SK-N-SH treated with all-trans-retinoic acid at 6 μM for 48 hours (cell line): ENCODE measurements around the gene SCAMP5.

Experiments used
- ATAC-seq: fragments of 200-7000 bp; cut with Tn5 transposase; 3 replicates; pipeline ENCODE4 v1.9.1; 2020; ENCODE audit warnings: mild to moderate bottlenecking, moderate library complexity
- ARNTL ChIP-seq: fragments of 450-650 bp; formaldehyde crosslinking; IDR thresholded peaks from 2 replicates; pipeline ENCODE4 v1.5.0; 2020; ENCODE audit warnings: low read depth, mild to moderate bottlenecking, moderate library complexity, borderline replicate concordance
- BACH2 ChIP-seq: fragments of 250-450 bp; sonication (Bioruptor Pico); IDR thresholded peaks from 2 replicates; pipeline ENCODE4 v1.9.0; 2021; ENCODE audit warnings: mild to moderate bottlenecking, borderline replicate concordance
- ESRRG ChIP-seq: fragments of 250-450 bp; sonication (Bioruptor Pico); IDR thresholded peaks from 2 replicates; pipeline ENCODE4 v1.6.1; 2021; ENCODE audit warnings: mild to moderate bottlenecking
- GLIS3 ChIP-seq: fragments of 250-450 bp; sonication (Bioruptor Pico); IDR thresholded peaks from 2 replicates; pipeline ENCODE4 v1.5.0; 2020; ENCODE audit warnings: mild to moderate bottlenecking, moderate library complexity
- ISL1 ChIP-seq: fragments of 250-450 bp; sonication (Bioruptor Pico); IDR thresholded peaks from 2 replicates; pipeline ENCODE4 v2.1.2; 2022; ENCODE audit warnings: mild to moderate bottlenecking, moderate library complexity
- OSR1 ChIP-seq: fragments of 250-450 bp; sonication (Bioruptor Pico); IDR thresholded peaks from 2 replicates; pipeline ENCODE4 v1.8.0; 2022; ENCODE audit warnings: moderate library complexity, mild to moderate bottlenecking, inconsistent platforms
- PPARA ChIP-seq: fragments of 250-450 bp; sonication (Bioruptor Pico); IDR thresholded peaks from 2 replicates; pipeline ENCODE4 v1.5.0; 2020; ENCODE audit warnings: mild to moderate bottlenecking, borderline replicate concordance
- RARB ChIP-seq: fragments of 250-450 bp; sonication (Bioruptor Pico); IDR thresholded peaks from 2 replicates; pipeline ENCODE4 v1.8.0; 2021; ENCODE audit warnings: mild to moderate bottlenecking, moderate library complexity
- SNAI2 ChIP-seq: fragments of 250-450 bp; sonication (Bioruptor Pico); IDR thresholded peaks from 2 replicates; pipeline ENCODE4 v1.5.0; 2020; ENCODE audit warnings: mild to moderate bottlenecking, moderate library complexity
- TCF4 ChIP-seq: fragments of 250-450 bp; sonication (Bioruptor Pico); IDR thresholded peaks from 2 replicates; pipeline ENCODE4 v1.8.0; 2021; ENCODE audit warnings: mild to moderate bottlenecking, moderate library complexity, borderline replicate concordance
- TOX ChIP-seq: fragments of 250-450 bp; sonication (Bioruptor Pico); IDR thresholded peaks from 2 replicates; pipeline ENCODE4 v1.8.0; 2021; ENCODE audit warnings: mild to moderate bottlenecking, moderate library complexity, borderline replicate concordance
- ZC3H10 ChIP-seq: fragments of 250-450 bp; sonication (Bioruptor Pico); IDR thresholded peaks from 2 replicates; pipeline ENCODE4 v1.5.1; 2021; ENCODE audit warnings: mild to moderate bottlenecking, moderate library complexity
- ZFP3 ChIP-seq: fragments of 250-450 bp; sonication (Bioruptor Pico); IDR thresholded peaks from 2 replicates; pipeline ENCODE4 v1.5.0; 2020; ENCODE audit warnings: mild to moderate bottlenecking, moderate library complexity
- ZFP30 ChIP-seq: fragments of 450-650 bp; formaldehyde crosslinking; IDR thresholded peaks from 2 replicates; pipeline ENCODE4 v1.5.0; 2022; ENCODE audit warnings: mild to moderate bottlenecking, moderate library complexity
- ZNF565 ChIP-seq: fragments of 450-650 bp; formaldehyde crosslinking; conservative IDR thresholded peaks from 2 replicates; pipeline ENCODE4 v1.5.0; 2020; ENCODE audit warnings: low read depth, mild to moderate bottlenecking, moderate library complexity
- ZNF70 ChIP-seq: fragments of 450-650 bp; formaldehyde crosslinking; IDR thresholded peaks from 2 replicates; pipeline ENCODE4 v1.5.0; 2020; ENCODE audit warnings: mild to moderate bottlenecking, moderate library complexity
- ZNF8 ChIP-seq: fragments of 450-650 bp; formaldehyde crosslinking; IDR thresholded peaks from 2 replicates; pipeline ENCODE4 v1.5.0; 2020; ENCODE audit warnings: mild to moderate bottlenecking, moderate library complexity
- TF ChIP-seq, protein P1 (sequence below): fragments of 250-450 bp; sonication (Bioruptor Pico); IDR thresholded peaks from 2 replicates; pipeline ENCODE4 v1.5.1; 2020; ENCODE audit warnings: low read depth, mild to moderate bottlenecking, moderate library complexity
- TF ChIP-seq, protein P2 (sequence below): fragments of 250-450 bp; sonication (Bioruptor Pico); IDR thresholded peaks from 2 replicates; pipeline ENCODE4 v1.5.1; 2021; ENCODE audit warnings: mild to moderate bottlenecking, moderate library complexity
- TF ChIP-seq, protein P3 (sequence below): fragments of 250-450 bp; sonication (Bioruptor Pico); IDR thresholded peaks from 2 replicates; pipeline ENCODE4 v1.8.0; 2020; ENCODE audit warnings: mild to moderate bottlenecking, moderate library complexity, borderline replicate concordance
- TF ChIP-seq, protein P4 (sequence below): fragments of 250-450 bp; sonication (Bioruptor Pico); IDR thresholded peaks from 2 replicates; pipeline ENCODE4 v1.5.0; 2020; ENCODE audit warnings: mild to moderate bottlenecking, moderate library complexity
- TF ChIP-seq, protein P5 (sequence below): fragments of 250-450 bp; sonication (Bioruptor Pico); IDR thresholded peaks from 2 replicates; pipeline ENCODE4 v1.8.0; 2021; ENCODE audit warnings: low read depth, mild to moderate bottlenecking, moderate library complexity, borderline replicate concordance

Gene SCAMP5

DNA sequence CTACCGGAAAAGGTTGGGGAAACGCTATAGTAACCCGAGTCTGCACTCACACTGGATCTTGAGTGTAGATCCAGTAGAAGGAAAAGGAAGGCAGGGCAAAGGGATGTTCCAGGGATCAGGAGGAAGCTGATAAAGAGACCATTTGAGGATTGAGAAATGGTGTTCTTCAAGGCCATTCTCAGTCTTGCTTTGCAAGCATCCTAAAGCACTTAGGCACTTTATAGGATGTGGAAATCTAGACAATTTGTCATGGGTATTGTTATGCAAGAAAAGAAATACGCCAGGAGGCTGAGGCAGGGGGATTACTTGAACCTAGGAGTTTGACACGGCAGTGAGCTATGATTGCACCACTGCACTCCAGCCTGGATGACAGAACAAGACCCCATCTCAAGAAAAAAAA is 13.2 kb upstream of the SCAMP5 start:
- TF ChIP-seq RARB (CRISPR knock-in tag) (no peak), SNAI2 (CRISPR knock-in tag) (no peak), ZNF8 (CRISPR knock-in tag) (no peak), ARNTL (CRISPR knock-in tag) (no peak), ZNF70 (no peak), BACH2 (CRISPR knock-in tag) (no peak), TOX (CRISPR knock-in tag) (no peak), ISL1 (no peak), ZFP3 (CRISPR knock-in tag) (no peak), ZC3H10 (CRISPR knock-in tag) (no peak), TCF4 (no peak), ZFP30 (no peak)
- TF ChIP-seq, protein P1, sequence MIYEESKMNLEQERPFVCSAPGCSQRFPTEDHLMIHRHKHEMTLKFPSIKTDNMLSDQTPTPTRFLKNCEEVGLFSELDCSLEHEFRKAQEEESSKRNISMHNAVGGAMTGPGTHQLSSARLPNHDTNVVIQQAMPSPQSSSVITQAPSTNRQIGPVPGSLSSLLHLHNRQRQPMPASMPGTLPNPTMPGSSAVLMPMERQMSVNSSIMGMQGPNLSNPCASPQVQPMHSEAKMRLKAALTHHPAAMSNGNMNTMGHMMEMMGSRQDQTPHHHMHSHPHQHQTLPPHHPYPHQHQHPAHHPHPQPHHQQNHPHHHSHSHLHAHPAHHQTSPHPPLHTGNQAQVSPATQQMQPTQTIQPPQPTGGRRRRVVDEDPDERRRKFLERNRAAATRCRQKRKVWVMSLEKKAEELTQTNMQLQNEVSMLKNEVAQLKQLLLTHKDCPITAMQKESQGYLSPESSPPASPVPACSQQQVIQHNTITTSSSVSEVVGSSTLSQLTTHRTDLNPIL, result no peak
- TF ChIP-seq, protein P2, sequence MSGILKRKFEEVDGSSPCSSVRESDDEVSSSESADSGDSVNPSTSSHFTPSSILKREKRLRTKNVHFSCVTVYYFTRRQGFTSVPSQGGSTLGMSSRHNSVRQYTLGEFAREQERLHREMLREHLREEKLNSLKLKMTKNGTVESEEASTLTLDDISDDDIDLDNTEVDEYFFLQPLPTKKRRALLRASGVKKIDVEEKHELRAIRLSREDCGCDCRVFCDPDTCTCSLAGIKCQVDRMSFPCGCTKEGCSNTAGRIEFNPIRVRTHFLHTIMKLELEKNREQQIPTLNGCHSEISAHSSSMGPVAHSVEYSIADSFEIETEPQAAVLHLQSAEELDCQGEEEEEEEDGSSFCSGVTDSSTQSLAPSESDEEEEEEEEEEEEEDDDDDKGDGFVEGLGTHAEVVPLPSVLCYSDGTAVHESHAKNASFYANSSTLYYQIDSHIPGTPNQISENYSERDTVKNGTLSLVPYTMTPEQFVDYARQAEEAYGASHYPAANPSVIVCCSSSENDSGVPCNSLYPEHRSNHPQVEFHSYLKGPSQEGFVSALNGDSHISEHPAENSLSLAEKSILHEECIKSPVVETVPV, result no peak
- ATAC-seq, result no peak

DNA sequence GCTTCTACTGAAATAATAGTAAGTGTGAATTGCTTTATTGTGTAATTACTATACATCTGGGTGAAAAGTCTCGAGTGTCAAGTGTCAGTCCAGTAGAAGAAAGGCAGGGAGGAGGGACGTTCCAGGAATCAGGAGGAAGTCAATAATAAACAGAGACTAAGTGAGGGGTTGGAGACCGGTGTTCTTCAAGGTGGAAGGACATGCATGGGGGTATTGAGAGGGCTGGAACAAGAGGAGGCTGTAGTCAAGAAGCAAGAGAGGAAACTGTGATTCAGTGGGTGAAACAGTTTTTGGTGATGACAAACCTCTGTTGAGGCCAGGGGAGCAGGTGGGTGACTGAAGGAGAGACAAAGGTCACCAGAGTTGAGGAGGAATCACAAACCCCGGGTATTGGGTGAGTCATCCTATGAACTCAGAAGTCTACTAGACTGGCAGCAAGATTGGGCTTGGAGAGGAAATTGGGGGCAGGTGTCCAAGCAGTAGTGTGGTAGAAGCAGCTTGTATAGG is 11.6 kb upstream of the SCAMP5 start:
- TF ChIP-seq, protein P3, sequence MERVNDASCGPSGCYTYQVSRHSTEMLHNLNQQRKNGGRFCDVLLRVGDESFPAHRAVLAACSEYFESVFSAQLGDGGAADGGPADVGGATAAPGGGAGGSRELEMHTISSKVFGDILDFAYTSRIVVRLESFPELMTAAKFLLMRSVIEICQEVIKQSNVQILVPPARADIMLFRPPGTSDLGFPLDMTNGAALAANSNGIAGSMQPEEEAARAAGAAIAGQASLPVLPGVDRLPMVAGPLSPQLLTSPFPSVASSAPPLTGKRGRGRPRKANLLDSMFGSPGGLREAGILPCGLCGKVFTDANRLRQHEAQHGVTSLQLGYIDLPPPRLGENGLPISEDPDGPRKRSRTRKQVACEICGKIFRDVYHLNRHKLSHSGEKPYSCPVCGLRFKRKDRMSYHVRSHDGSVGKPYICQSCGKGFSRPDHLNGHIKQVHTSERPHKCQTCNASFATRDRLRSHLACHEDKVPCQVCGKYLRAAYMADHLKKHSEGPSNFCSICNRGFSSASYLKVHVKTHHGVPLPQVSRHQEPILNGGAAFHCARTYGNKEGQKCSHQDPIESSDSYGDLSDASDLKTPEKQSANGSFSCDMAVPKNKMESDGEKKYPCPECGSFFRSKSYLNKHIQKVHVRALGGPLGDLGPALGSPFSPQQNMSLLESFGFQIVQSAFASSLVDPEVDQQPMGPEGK (CRISPR knock-in tag), result no peak
- TF ChIP-seq ZNF70, result no peak
- ATAC-seq, result no peak

DNA sequence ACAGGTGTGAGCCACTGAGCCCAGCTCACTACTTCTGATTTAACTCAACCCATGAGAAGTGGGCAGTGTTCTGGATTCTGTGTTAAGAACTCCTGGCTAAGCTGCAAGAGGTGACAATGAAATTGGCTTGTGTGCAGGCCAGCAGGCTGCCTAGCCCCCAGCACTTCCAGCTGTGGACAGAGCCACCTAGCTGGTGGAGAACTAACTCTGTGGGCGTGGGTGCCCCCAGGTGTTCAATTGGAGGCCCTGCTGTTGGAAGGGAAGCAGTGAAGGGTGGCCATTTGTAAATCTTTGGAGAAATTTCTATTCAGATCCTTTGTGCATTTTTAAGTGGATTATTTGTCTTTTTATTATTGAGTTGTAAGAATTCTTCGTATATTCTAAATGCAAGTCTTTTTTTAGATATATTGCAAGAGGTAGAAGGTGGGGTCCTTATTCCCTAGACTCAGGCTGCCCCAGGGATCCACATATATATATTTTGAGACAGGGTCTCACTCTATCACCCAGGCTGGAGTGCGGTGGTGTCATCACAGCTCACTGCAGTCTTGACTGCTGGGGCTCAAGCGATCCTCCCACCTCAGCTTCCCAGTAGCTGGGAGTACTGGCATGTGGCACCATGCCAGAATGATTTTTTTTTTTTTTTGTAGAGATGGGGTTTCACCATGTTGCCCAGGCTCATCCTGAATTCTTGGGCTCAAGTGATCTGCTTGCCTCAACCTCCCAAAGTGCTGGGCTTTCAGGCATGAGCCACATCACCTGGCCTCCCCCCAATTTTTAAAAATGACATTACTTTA is 7.2 kb upstream of the SCAMP5 start:
- peak; percentile 91 for ATAC-seq
- no peak for TF ChIP-seq ZFP30
- no peak for TF ChIP-seq OSR1 (CRISPR knock-in tag)
- TF ChIP-seq ESRRG (CRISPR knock-in tag), result no peak
- TF ChIP-seq SNAI2 (CRISPR knock-in tag), result no peak
- TF ChIP-seq, protein P1, result no peak
- TF ChIP-seq TOX (CRISPR knock-in tag), result no peak
- TF ChIP-seq, protein P4, sequence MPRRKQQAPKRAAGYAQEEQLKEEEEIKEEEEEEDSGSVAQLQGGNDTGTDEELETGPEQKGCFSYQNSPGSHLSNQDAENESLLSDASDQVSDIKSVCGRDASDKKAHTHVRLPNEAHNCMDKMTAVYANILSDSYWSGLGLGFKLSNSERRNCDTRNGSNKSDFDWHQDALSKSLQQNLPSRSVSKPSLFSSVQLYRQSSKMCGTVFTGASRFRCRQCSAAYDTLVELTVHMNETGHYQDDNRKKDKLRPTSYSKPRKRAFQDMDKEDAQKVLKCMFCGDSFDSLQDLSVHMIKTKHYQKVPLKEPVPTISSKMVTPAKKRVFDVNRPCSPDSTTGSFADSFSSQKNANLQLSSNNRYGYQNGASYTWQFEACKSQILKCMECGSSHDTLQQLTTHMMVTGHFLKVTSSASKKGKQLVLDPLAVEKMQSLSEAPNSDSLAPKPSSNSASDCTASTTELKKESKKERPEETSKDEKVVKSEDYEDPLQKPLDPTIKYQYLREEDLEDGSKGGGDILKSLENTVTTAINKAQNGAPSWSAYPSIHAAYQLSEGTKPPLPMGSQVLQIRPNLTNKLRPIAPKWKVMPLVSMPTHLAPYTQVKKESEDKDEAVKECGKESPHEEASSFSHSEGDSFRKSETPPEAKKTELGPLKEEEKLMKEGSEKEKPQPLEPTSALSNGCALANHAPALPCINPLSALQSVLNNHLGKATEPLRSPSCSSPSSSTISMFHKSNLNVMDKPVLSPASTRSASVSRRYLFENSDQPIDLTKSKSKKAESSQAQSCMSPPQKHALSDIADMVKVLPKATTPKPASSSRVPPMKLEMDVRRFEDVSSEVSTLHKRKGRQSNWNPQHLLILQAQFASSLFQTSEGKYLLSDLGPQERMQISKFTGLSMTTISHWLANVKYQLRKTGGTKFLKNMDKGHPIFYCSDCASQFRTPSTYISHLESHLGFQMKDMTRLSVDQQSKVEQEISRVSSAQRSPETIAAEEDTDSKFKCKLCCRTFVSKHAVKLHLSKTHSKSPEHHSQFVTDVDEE (CRISPR knock-in tag), result no peak
- TF ChIP-seq, protein P3 (CRISPR knock-in tag), result no peak
- no peak for TF ChIP-seq PPARA (CRISPR knock-in tag)
- TF ChIP-seq BACH2 (CRISPR knock-in tag), result no peak
- TF ChIP-seq RARB (CRISPR knock-in tag), result no peak
- no peak for TF ChIP-seq ISL1
- no peak for TF ChIP-seq GLIS3
- TF ChIP-seq, protein P2, result no peak
- TF ChIP-seq ZC3H10 (CRISPR knock-in tag), result no peak
- TF ChIP-seq ZFP3 (CRISPR knock-in tag), result no peak
- TF ChIP-seq ZNF8 (CRISPR knock-in tag), result no peak
- TF ChIP-seq, protein P5, sequence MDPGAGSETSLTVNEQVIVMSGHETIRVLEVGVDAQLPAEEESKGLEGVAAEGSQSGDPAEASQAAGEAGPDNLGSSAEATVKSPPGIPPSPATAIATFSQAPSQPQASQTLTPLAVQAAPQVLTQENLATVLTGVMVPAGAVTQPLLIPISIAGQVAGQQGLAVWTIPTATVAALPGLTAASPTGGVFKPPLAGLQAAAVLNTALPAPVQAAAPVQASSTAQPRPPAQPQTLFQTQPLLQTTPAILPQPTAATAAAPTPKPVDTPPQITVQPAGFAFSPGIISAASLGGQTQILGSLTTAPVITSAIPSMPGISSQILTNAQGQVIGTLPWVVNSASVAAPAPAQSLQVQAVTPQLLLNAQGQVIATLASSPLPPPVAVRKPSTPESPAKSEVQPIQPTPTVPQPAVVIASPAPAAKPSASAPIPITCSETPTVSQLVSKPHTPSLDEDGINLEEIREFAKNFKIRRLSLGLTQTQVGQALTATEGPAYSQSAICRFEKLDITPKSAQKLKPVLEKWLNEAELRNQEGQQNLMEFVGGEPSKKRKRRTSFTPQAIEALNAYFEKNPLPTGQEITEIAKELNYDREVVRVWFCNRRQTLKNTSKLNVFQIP (CRISPR knock-in tag), result no peak
- no peak for TF ChIP-seq ARNTL (CRISPR knock-in tag)
- no peak for TF ChIP-seq ZNF565
